ENCODE data around the gene SNCB. TPM values are rescaled to one million over a fixed set of nuclear protein-coding genes. Genes with fewer than 3 reads are reported as not detected.
A peak's percentile ranks its signal among the peaks of the same experiment; 100 is the strongest.

SNCB gene
- total RNA-seq, 1 experiment from 2014 or later, result 6.8 TPM

DNA sequence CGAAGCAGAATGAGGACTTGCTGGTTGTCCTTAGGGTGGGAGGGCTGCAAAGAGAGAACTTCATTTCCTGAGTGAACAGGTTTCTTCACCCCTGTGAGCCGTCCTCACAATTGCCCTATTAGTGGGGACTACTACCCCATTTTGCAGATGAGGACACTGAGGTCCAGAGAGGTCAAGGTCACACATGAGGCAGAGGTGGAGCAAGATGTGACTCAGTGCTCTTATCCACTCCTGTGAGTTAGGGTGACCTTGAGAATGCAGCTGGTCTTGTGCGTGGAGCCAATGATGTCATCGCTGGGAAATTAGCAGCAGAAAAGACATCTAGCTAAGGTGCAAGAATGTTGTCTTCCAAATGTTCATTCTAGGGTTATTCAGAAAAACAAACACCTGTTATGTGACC lies 47.3 kb downstream of the SNCB start (continued):
- TF ChIP-seq, protein P1, sequence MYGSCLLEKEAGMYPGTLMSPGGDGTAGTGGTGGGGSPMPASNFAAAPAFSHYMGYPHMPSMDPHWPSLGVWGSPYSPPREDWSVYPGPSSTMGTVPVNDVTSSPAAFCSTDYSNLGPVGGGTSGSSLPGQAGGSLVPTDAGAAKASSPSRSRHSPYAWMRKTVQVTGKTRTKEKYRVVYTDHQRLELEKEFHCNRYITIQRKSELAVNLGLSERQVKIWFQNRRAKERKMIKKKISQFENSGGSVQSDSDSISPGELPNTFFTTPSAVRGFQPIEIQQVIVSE (CRISPR knock-in tag; IDR thresholded peaks at IDR 0.05; ENCODE audit: borderline replicate concordance), result no peak
- TF ChIP-seq, protein P2, sequence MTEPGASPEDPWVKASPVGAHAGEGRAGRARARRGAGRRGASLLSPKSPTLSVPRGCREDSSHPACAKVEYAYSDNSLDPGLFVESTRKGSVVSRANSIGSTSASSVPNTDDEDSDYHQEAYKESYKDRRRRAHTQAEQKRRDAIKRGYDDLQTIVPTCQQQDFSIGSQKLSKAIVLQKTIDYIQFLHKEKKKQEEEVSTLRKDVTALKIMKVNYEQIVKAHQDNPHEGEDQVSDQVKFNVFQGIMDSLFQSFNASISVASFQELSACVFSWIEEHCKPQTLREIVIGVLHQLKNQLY (CRISPR knock-in tag; IDR thresholded peaks at IDR 0.05), result no peak
- TF ChIP-seq, protein P3, sequence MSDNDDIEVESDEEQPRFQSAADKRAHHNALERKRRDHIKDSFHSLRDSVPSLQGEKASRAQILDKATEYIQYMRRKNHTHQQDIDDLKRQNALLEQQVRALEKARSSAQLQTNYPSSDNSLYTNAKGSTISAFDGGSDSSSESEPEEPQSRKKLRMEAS (CRISPR knock-in tag; IDR thresholded peaks at IDR 0.05), result no peak
- TF ChIP-seq CBFB (CRISPR knock-in tag; IDR thresholded peaks at IDR 0.05; ENCODE audit: low read depth), result no peak
- TF ChIP-seq ZNF263 (CRISPR knock-in tag; IDR thresholded peaks at IDR 0.05; ENCODE audit: low read depth), result no peak

DNA sequence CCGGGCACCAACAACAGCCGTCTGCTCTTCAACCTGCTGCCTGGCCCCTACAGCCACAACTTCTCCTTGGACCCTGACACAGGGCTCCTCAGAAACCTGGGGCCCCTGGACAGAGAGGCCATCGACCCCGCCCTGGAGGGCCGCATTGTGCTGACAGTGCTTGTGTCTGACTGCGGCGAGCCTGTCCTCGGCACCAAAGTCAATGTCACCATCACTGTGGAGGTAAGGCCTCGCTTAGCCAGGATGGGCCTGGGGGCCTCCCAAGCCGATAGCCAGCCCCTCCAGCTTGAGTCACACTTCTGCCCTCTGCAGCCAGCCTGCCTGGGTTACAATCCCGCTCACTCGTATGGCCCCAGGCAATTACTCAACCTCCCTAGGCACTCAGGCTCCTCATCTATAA lies 49.0 kb downstream of the SNCB start:
- no peak for ATAC-seq
- Mint-ChIP-seq H3K4me1 (peaks cover 2% of the 10 kb centered on the region), H3K36me3 (no peaks in the 10 kb centered on the region; the same call in 1 of the 2 replicates), H3K4me3 (no peak overlapping the region), H3K9me3 (peaks cover 7% of the 10 kb centered on the region), H3K27ac (no peak overlapping the region), H3K27me3 (ENCODE audit: low read depth) (peaks cover 18% of the 10 kb centered on the region)
- TF ChIP-seq ZNF121 (CRISPR knock-in tag; IDR thresholded peaks at IDR 0.05) (no peak), ZNF396 (CRISPR knock-in tag; IDR thresholded peaks at IDR 0.05; ENCODE audit: borderline replicate concordance) (no peak), ETV6 (CRISPR knock-in tag; IDR thresholded peaks at IDR 0.05) (no peak), SMAD4 (CRISPR knock-in tag; IDR thresholded peaks at IDR 0.05) (no peak), ATF1 (CRISPR knock-in tag; IDR thresholded peaks at IDR 0.05) (no peak), RELA (CRISPR knock-in tag; IDR thresholded peaks at IDR 0.05; ENCODE audit: borderline replicate concordance) (no peak)
- CTCF ChIA-PET, result interaction anchor here (1.0 kb wide), 1 partner anchor 66 kb away, joined by 3 read pairs; the partner anchor contains the start of gene TSPAN17
- POLR2A ChIA-PET, result interaction anchor here (0.5 kb wide), 1 partner anchor 38 kb away, joined by 3 read pairs; no protein-coding TSS in a partner anchor
- DNase-seq (ENCODE audit: low spot score), result no peak

DNA sequence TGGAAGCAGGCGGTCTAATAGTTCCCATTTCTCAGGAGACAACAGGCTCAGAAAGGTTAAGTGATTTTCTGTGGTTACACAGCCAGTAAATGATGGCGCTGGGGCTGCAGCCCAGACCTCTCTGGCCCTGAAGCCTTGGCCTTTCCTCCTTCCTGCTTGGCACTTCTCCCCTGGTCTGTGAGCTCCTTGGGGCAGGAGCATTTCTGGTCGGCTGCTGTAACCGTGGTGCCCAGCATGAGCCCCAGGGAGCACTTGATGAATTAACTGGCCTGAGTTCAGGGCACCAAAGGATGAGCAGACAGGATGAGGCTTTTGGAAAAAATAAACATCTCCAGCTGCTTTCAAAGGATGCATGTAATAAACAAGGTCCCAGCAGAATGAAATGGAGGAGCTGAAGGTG lies 51.0 kb downstream of the SNCB start:
- ChIA-PET POLR2A (interaction anchor here (0.6 kb wide), 1 partner anchor 13 kb away, joined by 3 read pairs; no protein-coding TSS in a partner anchor), CTCF (interaction anchor here (1.1 to 2.8 kb wide), 12 partner anchors 9 to 850 kb away, joined by 3 to 21 read pairs (median 5); partner anchors contain the start of genes CLTB, RNF44 and TSPAN17)
- ATAC-seq (no peak), DNase-seq (ENCODE audit: low spot score) (no peak)
- no peaks in the 10 kb centered on the region; the same call in 1 of the 2 replicates for H3K9me3 Mint-ChIP-seq
- H3K4me1 Mint-ChIP-seq, result peaks cover 2% of the 10 kb centered on the region
- H3K27me3 Mint-ChIP-seq (ENCODE audit: low read depth), result peaks cover 15% of the 10 kb centered on the region
- H3K36me3 Mint-ChIP-seq, result no peaks in the 10 kb centered on the region
- H3K4me3 Mint-ChIP-seq, result no peak overlapping the region
- peak overlapping the region; percentile 65; the same call in 1 of the 2 replicates for H3K27ac Mint-ChIP-seq
- TF ChIP-seq, protein P4, sequence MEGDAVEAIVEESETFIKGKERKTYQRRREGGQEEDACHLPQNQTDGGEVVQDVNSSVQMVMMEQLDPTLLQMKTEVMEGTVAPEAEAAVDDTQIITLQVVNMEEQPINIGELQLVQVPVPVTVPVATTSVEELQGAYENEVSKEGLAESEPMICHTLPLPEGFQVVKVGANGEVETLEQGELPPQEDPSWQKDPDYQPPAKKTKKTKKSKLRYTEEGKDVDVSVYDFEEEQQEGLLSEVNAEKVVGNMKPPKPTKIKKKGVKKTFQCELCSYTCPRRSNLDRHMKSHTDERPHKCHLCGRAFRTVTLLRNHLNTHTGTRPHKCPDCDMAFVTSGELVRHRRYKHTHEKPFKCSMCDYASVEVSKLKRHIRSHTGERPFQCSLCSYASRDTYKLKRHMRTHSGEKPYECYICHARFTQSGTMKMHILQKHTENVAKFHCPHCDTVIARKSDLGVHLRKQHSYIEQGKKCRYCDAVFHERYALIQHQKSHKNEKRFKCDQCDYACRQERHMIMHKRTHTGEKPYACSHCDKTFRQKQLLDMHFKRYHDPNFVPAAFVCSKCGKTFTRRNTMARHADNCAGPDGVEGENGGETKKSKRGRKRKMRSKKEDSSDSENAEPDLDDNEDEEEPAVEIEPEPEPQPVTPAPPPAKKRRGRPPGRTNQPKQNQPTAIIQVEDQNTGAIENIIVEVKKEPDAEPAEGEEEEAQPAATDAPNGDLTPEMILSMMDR (IDR thresholded peaks at IDR 0.05), result no peak
- TF ChIP-seq, protein P5, sequence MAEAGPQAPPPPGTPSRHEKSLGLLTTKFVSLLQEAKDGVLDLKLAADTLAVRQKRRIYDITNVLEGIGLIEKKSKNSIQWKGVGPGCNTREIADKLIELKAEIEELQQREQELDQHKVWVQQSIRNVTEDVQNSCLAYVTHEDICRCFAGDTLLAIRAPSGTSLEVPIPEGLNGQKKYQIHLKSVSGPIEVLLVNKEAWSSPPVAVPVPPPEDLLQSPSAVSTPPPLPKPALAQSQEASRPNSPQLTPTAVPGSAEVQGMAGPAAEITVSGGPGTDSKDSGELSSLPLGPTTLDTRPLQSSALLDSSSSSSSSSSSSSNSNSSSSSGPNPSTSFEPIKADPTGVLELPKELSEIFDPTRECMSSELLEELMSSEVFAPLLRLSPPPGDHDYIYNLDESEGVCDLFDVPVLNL (CRISPR knock-in tag; IDR thresholded peaks at IDR 0.05; ENCODE audit: borderline replicate concordance, low read depth), result no peak
- TF ChIP-seq, protein P6, sequence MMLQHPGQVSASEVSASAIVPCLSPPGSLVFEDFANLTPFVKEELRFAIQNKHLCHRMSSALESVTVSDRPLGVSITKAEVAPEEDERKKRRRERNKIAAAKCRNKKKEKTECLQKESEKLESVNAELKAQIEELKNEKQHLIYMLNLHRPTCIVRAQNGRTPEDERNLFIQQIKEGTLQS (CRISPR knock-in tag; conservative IDR thresholded peaks at IDR 0.05), result no peak
- TF ChIP-seq MYBL2 (CRISPR knock-in tag; IDR thresholded peaks at IDR 0.05) (no peak), TCF7 (CRISPR knock-in tag; IDR thresholded peaks at IDR 0.05; ENCODE audit: low read depth) (no peak), TEAD4 (CRISPR knock-in tag; IDR thresholded peaks at IDR 0.05) (no peak)
- TF ChIP-seq, protein P7, sequence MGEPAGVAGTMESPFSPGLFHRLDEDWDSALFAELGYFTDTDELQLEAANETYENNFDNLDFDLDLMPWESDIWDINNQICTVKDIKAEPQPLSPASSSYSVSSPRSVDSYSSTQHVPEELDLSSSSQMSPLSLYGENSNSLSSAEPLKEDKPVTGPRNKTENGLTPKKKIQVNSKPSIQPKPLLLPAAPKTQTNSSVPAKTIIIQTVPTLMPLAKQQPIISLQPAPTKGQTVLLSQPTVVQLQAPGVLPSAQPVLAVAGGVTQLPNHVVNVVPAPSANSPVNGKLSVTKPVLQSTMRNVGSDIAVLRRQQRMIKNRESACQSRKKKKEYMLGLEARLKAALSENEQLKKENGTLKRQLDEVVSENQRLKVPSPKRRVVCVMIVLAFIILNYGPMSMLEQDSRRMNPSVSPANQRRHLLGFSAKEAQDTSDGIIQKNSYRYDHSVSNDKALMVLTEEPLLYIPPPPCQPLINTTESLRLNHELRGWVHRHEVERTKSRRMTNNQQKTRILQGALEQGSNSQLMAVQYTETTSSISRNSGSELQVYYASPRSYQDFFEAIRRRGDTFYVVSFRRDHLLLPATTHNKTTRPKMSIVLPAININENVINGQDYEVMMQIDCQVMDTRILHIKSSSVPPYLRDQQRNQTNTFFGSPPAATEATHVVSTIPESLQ (CRISPR knock-in tag; IDR thresholded peaks at IDR 0.05), result no peak
- TF ChIP-seq, protein P8, sequence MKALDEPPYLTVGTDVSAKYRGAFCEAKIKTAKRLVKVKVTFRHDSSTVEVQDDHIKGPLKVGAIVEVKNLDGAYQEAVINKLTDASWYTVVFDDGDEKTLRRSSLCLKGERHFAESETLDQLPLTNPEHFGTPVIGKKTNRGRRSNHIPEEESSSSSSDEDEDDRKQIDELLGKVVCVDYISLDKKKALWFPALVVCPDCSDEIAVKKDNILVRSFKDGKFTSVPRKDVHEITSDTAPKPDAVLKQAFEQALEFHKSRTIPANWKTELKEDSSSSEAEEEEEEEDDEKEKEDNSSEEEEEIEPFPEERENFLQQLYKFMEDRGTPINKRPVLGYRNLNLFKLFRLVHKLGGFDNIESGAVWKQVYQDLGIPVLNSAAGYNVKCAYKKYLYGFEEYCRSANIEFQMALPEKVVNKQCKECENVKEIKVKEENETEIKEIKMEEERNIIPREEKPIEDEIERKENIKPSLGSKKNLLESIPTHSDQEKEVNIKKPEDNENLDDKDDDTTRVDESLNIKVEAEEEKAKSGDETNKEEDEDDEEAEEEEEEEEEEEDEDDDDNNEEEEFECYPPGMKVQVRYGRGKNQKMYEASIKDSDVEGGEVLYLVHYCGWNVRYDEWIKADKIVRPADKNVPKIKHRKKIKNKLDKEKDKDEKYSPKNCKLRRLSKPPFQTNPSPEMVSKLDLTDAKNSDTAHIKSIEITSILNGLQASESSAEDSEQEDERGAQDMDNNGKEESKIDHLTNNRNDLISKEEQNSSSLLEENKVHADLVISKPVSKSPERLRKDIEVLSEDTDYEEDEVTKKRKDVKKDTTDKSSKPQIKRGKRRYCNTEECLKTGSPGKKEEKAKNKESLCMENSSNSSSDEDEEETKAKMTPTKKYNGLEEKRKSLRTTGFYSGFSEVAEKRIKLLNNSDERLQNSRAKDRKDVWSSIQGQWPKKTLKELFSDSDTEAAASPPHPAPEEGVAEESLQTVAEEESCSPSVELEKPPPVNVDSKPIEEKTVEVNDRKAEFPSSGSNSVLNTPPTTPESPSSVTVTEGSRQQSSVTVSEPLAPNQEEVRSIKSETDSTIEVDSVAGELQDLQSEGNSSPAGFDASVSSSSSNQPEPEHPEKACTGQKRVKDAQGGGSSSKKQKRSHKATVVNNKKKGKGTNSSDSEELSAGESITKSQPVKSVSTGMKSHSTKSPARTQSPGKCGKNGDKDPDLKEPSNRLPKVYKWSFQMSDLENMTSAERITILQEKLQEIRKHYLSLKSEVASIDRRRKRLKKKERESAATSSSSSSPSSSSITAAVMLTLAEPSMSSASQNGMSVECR (CRISPR knock-in tag; IDR thresholded peaks at IDR 0.05; ENCODE audit: borderline replicate concordance), result no peak
